Measurements from ENCODE around the gene SHLD3.
"Not testable (repeated sequence)": the region's sequence is repeated elsewhere in the genome, so short reads cannot be mapped to it uniquely, and the experiment has no call there.

SHLD3 gene

GRCh38 chr5:65624571-65625555 is at the start of gene SHLD3, which contains the start of gene TRAPPC13:
Gene SHLD3, plus strand, starts transcription at chr5:65625027. Its CDS starts 4,561 bp downstream, at chr5:65629588.
Gene TRAPPC13, plus strand, starts transcription at chr5:65625027. Its CDS starts 34 bp downstream, at chr5:65625061.
- Mint-ChIP-seq H3K9me3 (no peaks in the 10 kb centered on the region), H3K27me3 (no peaks in the 10 kb centered on the region), H3K36me3 (peaks cover 4% of the 10 kb centered on the region), H3K4me3 (peak within 1 kb of the TSS; percentile 93), H3K4me1 (peaks cover 41% of the 10 kb centered on the region), H3K27ac (peak within 1 kb of the TSS; percentile 98)
- CTCF ChIA-PET = interaction anchor here (1.0 to 1.2 kb wide), 2 partner anchors 62 to 96 kb away, joined by 3 to 4 read pairs; partner anchors contain the start of genes CENPK and PPWD1
- DNase-seq = peak; percentile 89

GRCh38 chr5:65577141-65577540 is 47.7 kb upstream of the SHLD3 start:
- Mint-ChIP-seq H3K36me3 (peaks cover 53% of the 10 kb centered on the region), H3K9me3 (no peaks in the 10 kb centered on the region), H3K4me1 (peaks cover 25% of the 10 kb centered on the region), H3K27me3 (no peaks in the 10 kb centered on the region), H3K27ac (no peak overlapping the region), H3K4me3 (no peak overlapping the region)
- CTCF ChIA-PET = no interaction called here
- no peak for DNase-seq

- Mint-ChIP-seq H3K27ac (no peak overlapping the region), H3K9me3 (no peaks in the 10 kb centered on the region), H3K4me3 (no peak overlapping the region), H3K36me3 (peaks cover 35% of the 10 kb centered on the region), H3K27me3 (no peaks in the 10 kb centered on the region), H3K4me1 (no peaks in the 10 kb centered on the region)
- CTCF ChIA-PET = no interaction called here
- DNase-seq = no peak
Observed at GRCh38 chr5:65588694-65589093, 36.1 kb upstream of the SHLD3 start.

- H3K4me1 Mint-ChIP-seq, H3K4me3 Mint-ChIP-seq, CTCF ChIA-PET, DNase-seq, H3K27ac Mint-ChIP-seq, H3K27me3 Mint-ChIP-seq: not testable (repeated sequence)
- H3K36me3 Mint-ChIP-seq = peaks cover 67% of the 10 kb centered on the region
- peaks cover 11% of the 10 kb centered on the region for H3K9me3 Mint-ChIP-seq
Observed at GRCh38 chr5:65601761-65602160, 23.1 kb upstream of the SHLD3 start.

- no peak overlapping the region for H3K4me3 Mint-ChIP-seq
- peaks cover 42% of the 10 kb centered on the region for H3K36me3 Mint-ChIP-seq
- CTCF ChIA-PET = interaction anchor here (1.1 kb wide), 1 partner anchor 8 kb away, joined by 3 read pairs; no protein-coding TSS in a partner anchor
- no peak overlapping the region for H3K27ac Mint-ChIP-seq
- no peaks in the 10 kb centered on the region for H3K27me3 Mint-ChIP-seq
- no peaks in the 10 kb centered on the region for H3K9me3 Mint-ChIP-seq
- no peak for DNase-seq
- H3K4me1 Mint-ChIP-seq = no peaks in the 10 kb centered on the region
Observed at GRCh38 chr5:65611524-65611923, 13.3 kb upstream of the SHLD3 start.

GRCh38 chr5:65612298-65612907 is 12.4 kb upstream of the SHLD3 start:
- CTCF ChIA-PET = interaction anchor here (1.1 kb wide), 1 partner anchor 9 kb away, joined by 3 read pairs; no protein-coding TSS in a partner anchor
- no peaks in the 10 kb centered on the region for H3K9me3 Mint-ChIP-seq
- no peak for DNase-seq
- H3K27me3 Mint-ChIP-seq = no peaks in the 10 kb centered on the region
- no peak overlapping the region for H3K27ac Mint-ChIP-seq
- H3K36me3 Mint-ChIP-seq = peaks cover 36% of the 10 kb centered on the region
- H3K4me3 Mint-ChIP-seq = no peak overlapping the region
- no peaks in the 10 kb centered on the region for H3K4me1 Mint-ChIP-seq

- Mint-ChIP-seq H3K4me3 (no peak overlapping the region), H3K4me1 (peaks cover 19% of the 10 kb centered on the region), H3K27ac (no peak overlapping the region), H3K27me3 (no peaks in the 10 kb centered on the region), H3K9me3 (no peaks in the 10 kb centered on the region), H3K36me3 (peaks cover 6% of the 10 kb centered on the region)
- CTCF ChIA-PET = no interaction called here
- no peak for DNase-seq
Observed at GRCh38 chr5:65620021-65620420, 4.8 kb upstream of the SHLD3 start.

GRCh38 chr5:65621961-65622360 is 2.9 kb upstream of the SHLD3 start:
- Mint-ChIP-seq H3K4me1 (peaks cover 31% of the 10 kb centered on the region), H3K4me3 (peak overlapping the region; percentile 15)
- H3K36me3 Mint-ChIP-seq, H3K9me3 Mint-ChIP-seq, DNase-seq, H3K27me3 Mint-ChIP-seq, H3K27ac Mint-ChIP-seq, CTCF ChIA-PET: not testable (repeated sequence)

GRCh38 chr5:65623482-65623881 is 1.3 kb upstream of the SHLD3 start:
- Mint-ChIP-seq H3K36me3 (peaks cover 1% of the 10 kb centered on the region), H3K4me3 (peak overlapping the region; percentile 93), H3K4me1 (peaks cover 39% of the 10 kb centered on the region), H3K9me3 (no peaks in the 10 kb centered on the region), H3K27me3 (no peaks in the 10 kb centered on the region), H3K27ac (peak overlapping the region; percentile 98)
- CTCF ChIA-PET = interaction anchor here (0.9 to 1.2 kb wide), 3 partner anchors 32 to 106 kb away, joined by 3 read pairs; partner anchors contain the start of genes CENPK and PPWD1
- no peak for DNase-seq

GRCh38 chr5:65624025-65624570 is 729 bp upstream of the SHLD3 start, which contains the start of gene TRIM23:
Gene TRIM23, minus strand, starts transcription at chr5:65624333. Its CDS starts 59 bp downstream, at chr5:65624274.
- CTCF ChIA-PET = interaction anchor here (0.9 to 1.2 kb wide), 4 partner anchors 33 to 107 kb away, joined by 3 to 4 read pairs (median 3); partner anchors contain the start of genes CENPK and PPWD1
- Mint-ChIP-seq H3K27me3 (no peaks in the 10 kb centered on the region), H3K27ac (peak within 1 kb of the TSS; percentile 98), H3K4me3 (peak within 1 kb of the TSS; percentile 93), H3K9me3 (no peaks in the 10 kb centered on the region), H3K4me1 (peaks cover 39% of the 10 kb centered on the region), H3K36me3 (peaks cover 1% of the 10 kb centered on the region)
- DNase-seq = peak; percentile 94

GRCh38 chr5:65625743-65626142 is 916 bp downstream of the SHLD3 start:
- H3K27me3 Mint-ChIP-seq = no peaks in the 10 kb centered on the region
- H3K27ac Mint-ChIP-seq = peak overlapping the region; percentile 98
- no peaks in the 10 kb centered on the region for H3K9me3 Mint-ChIP-seq
- H3K36me3 Mint-ChIP-seq = peaks cover 6% of the 10 kb centered on the region
- peak overlapping the region; percentile 93 for H3K4me3 Mint-ChIP-seq
- CTCF ChIA-PET = no interaction called here
- DNase-seq = no peak
- peaks cover 41% of the 10 kb centered on the region for H3K4me1 Mint-ChIP-seq

GRCh38 chr5:65630981-65631380 is 6.2 kb downstream of the SHLD3 start:
- H3K27ac Mint-ChIP-seq = no peak overlapping the region
- H3K4me1 Mint-ChIP-seq = peaks cover 17% of the 10 kb centered on the region
- CTCF ChIA-PET = no interaction called here
- no peak overlapping the region for H3K4me3 Mint-ChIP-seq
- H3K36me3 Mint-ChIP-seq = peaks cover 8% of the 10 kb centered on the region
- H3K9me3 Mint-ChIP-seq = no peaks in the 10 kb centered on the region
- no peaks in the 10 kb centered on the region for H3K27me3 Mint-ChIP-seq
- DNase-seq = no peak

- Mint-ChIP-seq H3K36me3 (peaks cover 30% of the 10 kb centered on the region), H3K27me3 (no peaks in the 10 kb centered on the region), H3K4me3 (no peak overlapping the region), H3K27ac (no peak overlapping the region), H3K9me3 (no peaks in the 10 kb centered on the region), H3K4me1 (no peaks in the 10 kb centered on the region)
- CTCF ChIA-PET = no interaction called here
- no peak for DNase-seq
Observed at GRCh38 chr5:65640240-65640639, 15.4 kb downstream of the SHLD3 start.

GRCh38 chr5:65646938-65647337 is 22.1 kb downstream of the SHLD3 start:
- CTCF ChIA-PET = no interaction called here
- Mint-ChIP-seq H3K27me3 (no peaks in the 10 kb centered on the region), H3K27ac (no peak overlapping the region), H3K9me3 (no peaks in the 10 kb centered on the region), H3K4me3 (no peak overlapping the region), H3K4me1 (no peaks in the 10 kb centered on the region), H3K36me3 (peaks cover 12% of the 10 kb centered on the region)
- DNase-seq = no peak
